B cell (primary cell): ENCODE results near the gene BCL2L15. TPM values are rescaled to one million over a fixed set of nuclear protein-coding genes. Genes with fewer than 3 reads are reported as not detected.

ENCODE experiments used
- ATAC-seq: fragments of 200-7000 bp; cut with Tn5 transposase; one replicate; pipeline ENCODE4 v1.10.0; 2021; ENCODE audit warnings: low read depth, mild to moderate bottlenecking, moderate number of reproducible peaks, moderate library complexity
- CTCF ChIA-PET: fragments of 350-600 bp; sonication (Branson Sonifier 250); formaldehyde crosslinking; loops from one replicate; lab custom pipeline; 2021; ENCODE audit warnings: antibody characterized with exemption, inconsistent platforms; lab: Charles Lee
- POLR2A ChIA-PET: fragments of 350-600 bp; sonication (Branson Sonifier 250); formaldehyde crosslinking; loops from one replicate; lab custom pipeline; 2021; ENCODE audit warnings: antibody characterized with exemption; lab: Charles Lee
- DNase-seq: peaks from one replicate; pipeline ENCODE4 v3.0.0; 2013
- H2AFZ ChIP-seq: 2 replicates; pipeline ENCODE4 v1.6.1; 2012; ENCODE audit warnings: mild to moderate bottlenecking, low read depth, low read length; ENCODE audit not compliant: insufficient read depth, poor library complexity, severe bottlenecking
- H3K27ac ChIP-seq, 2 donors: 1 replicate in 1 of 2; 2 replicates in 1 of 2; pipeline ENCODE4 v1.5.1; 2012 to 2013; ENCODE audit warnings: low read length in 2 of 2, mild to moderate bottlenecking in 2 of 2, moderate library complexity in 1 of 2
- H3K27me3 ChIP-seq, 4 experiments: fragments of 200-600 bp in 1 of 4; sonication (generic) in 1 of 4; replicated peaks in 1 of 4; 1 replicate in 2 of 4; 2 replicates in 2 of 4; pipeline versions ENCODE4 v1.6.1 to v1.7.0; 2013 to 2016; ENCODE audit warnings: low read length in 3 of 4, mild to moderate bottlenecking in 2 of 4, mixed read lengths in 1 of 4, moderate library complexity in 1 of 4; ENCODE audit not compliant: insufficient read depth in 4 of 4, control insufficient read depth in 3 of 4; ENCODE audit errors: control extremely low read depth in 1 of 4
- H3K36me3 ChIP-seq, 2 experiments: replicated peaks in 1 of 2; 1 replicate in 1 of 2; 2 replicates in 1 of 2; pipeline versions ENCODE4 v1.6.1 to v1.7.1; 2013; ENCODE audit warnings: low read length in 1 of 2; ENCODE audit not compliant: insufficient read depth in 2 of 2, control insufficient read depth in 1 of 2; ENCODE audit errors: control extremely low read depth in 1 of 2, extremely low read depth in 1 of 2
- H3K4me1 ChIP-seq, 2 donors: fragments of 200-600 bp in 1 of 2; sonication (generic) in 1 of 2; 1 replicate in 1 of 2; 2 replicates in 1 of 2; pipeline versions ENCODE4 v1.5.1 to v1.6.1; 2013 to 2017; ENCODE audit warnings: low read length in 2 of 2; ENCODE audit not compliant: control insufficient read depth in 2 of 2, insufficient read depth in 2 of 2
- H3K4me2 ChIP-seq: replicated peaks from 2 replicates; pipeline ENCODE3; 2012; ENCODE audit warnings: mild to moderate bottlenecking, low read depth, low read length; ENCODE audit not compliant: poor library complexity, severe bottlenecking
- H3K4me3 ChIP-seq, 5 experiments: fragments of 200-600 bp in 1 of 5; sonication (generic) in 1 of 5; 1 replicate in 3 of 5; 2 replicates in 2 of 5; pipeline versions ENCODE4 v1.5.1 to v1.7.0; 2011 to 2016; ENCODE audit warnings: low read length in 4 of 5, mild to moderate bottlenecking in 4 of 5, low read depth in 2 of 5, control low read depth in 1 of 5, moderate library complexity in 1 of 5; ENCODE audit not compliant: insufficient read depth in 1 of 5; ENCODE audit errors: control extremely low read depth in 1 of 5, extremely low read depth in 1 of 5
- H3K79me2 ChIP-seq: fragments of 200-600 bp; sonication (generic); one replicate; pipeline ENCODE4 v1.6.0; 2016; ENCODE audit warnings: low read length; ENCODE audit not compliant: control insufficient read depth, insufficient read depth
- H3K9ac ChIP-seq: fragments of 200-600 bp; sonication (generic); 2 replicates; pipeline ENCODE4 v1.6.1; 2017; ENCODE audit warnings: mild to moderate bottlenecking, low read length, moderate library complexity
- H3K9me3 ChIP-seq, 3 donors: one replicate each; pipeline versions ENCODE4 v1.6.1 to v1.7.1; 2013; ENCODE audit warnings: low read length in 2 of 3; ENCODE audit not compliant: control insufficient read depth in 2 of 3, insufficient read depth in 1 of 3; ENCODE audit errors: control extremely low read depth in 1 of 3
- H4K20me1 ChIP-seq: 2 replicates; pipeline ENCODE4 v1.6.0; 2012; ENCODE audit warnings: mild to moderate bottlenecking, low read length; ENCODE audit not compliant: insufficient read depth, control insufficient read depth, poor library complexity, severe bottlenecking
- H3K27ac Mint-ChIP-seq: one replicate; pipeline ENCODE4 v1.8.0; 2021; ENCODE audit warnings: mixed read lengths
- H3K27me3 Mint-ChIP-seq: one replicate; pipeline ENCODE4 v1.8.0; 2021; ENCODE audit warnings: mixed read lengths
- H3K4me1 Mint-ChIP-seq: one replicate; pipeline ENCODE4 v1.8.0; 2021; ENCODE audit warnings: mixed read lengths
- H3K4me3 Mint-ChIP-seq: one replicate; pipeline ENCODE4 v1.8.0; 2021; ENCODE audit warnings: mixed read lengths
- H3K9me3 Mint-ChIP-seq: one replicate; pipeline ENCODE4 v1.8.0; 2022; ENCODE audit warnings: mixed read lengths; ENCODE audit not compliant: insufficient read depth
- EZH2 ChIP-seq: IDR thresholded peaks from 2 replicates; pipeline ENCODE4 v1.6.1; 2012; ENCODE audit warnings: borderline replicate concordance, low read depth, mild to moderate bottlenecking, moderate library complexity, low read length; ENCODE audit not compliant: insufficient read depth, poor library complexity, severe bottlenecking
- WGBS: methylation state at CpG from one replicate; pipeline ENCODE4 v1.1.5; 2013; ENCODE audit warnings: missing lambda C conversion rate; ENCODE audit not compliant: insufficient coverage; 5-methylcytosine and 5-hydroxymethylcytosine counted together
- intact Hi-C: fragments of 100-400 bp; cut with micrococcal nuclease; formaldehyde crosslinking; loops from one replicate; pipeline ENCODE4 v1.10.0; 2022
- polyA plus RNA-seq: library from polyadenylated mRNA; depleted of rRNA; stranded (reverse); fragments of >200 nt; gene quantifications from 2 replicates; pipeline ENCODE4 v1.2.3, GENCODE V29; 2012
- total RNA-seq, 2 donors: library from RNA; stranded (reverse); fragments of 120-200 nt in 1 of 2; gene quantifications; 1 replicate in 1 of 2; 2 replicates in 1 of 2; pipeline versions ENCODE4 v1.2.3 to v1.2.4, GENCODE V29; 2013 to 2022
- TF ChIP-seq, protein P1 (sequence below): fragments of 200-600 bp; IDR thresholded peaks from one replicate; pipeline ENCODE4 v1.8.0; 2022; ENCODE audit warnings: antibody characterized with exemption, mild to moderate bottlenecking

Gene BCL2L15
- total and polyA plus RNA-seq, 2 donors (not counting 1 experiment from before 2014, with no cell fraction given) = 0.63 to 1.6 TPM

DNA sequence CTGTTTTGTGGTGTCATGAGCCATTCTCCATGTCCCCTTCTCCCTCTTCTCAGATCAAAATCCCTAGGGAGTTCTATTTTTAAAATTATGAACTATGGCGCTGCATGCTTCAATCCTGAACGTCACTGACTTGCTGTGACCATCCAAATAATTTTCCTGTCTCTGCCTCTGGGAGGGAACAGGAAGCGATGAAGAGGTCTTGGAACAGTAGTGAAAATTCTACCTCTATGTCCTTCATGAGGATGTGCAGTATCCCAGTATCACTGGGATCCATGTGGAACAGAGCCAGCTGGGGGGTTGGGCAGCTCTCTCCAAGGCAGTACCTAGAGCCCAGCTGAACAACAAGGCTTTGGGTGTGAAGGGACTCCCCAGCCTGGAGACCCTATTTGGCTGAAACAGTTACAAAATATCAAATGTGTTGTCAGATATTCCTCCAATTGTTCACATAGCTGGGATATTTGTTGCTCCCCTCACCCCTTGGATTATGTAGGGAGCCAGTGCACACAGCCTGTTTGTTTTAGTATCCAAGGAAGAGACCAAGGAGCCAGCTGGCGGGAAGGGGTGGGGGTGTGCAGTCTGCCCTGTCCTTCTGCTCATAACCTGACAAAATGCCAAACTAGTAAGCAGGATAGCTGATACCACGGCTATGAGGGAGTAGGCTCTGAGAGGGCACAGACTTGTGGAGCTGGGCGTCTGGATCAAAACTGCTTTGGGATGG lies 25.4 kb upstream of the BCL2L15 start:
- Histone ChIP-seq H3K9me3 (no peaks in the 10 kb centered on the region), H3K27ac (no peak overlapping the region), H3K79me2 (no peaks in the 10 kb centered on the region), H3K27me3 (no peaks in the 10 kb centered on the region), H3K4me1 (no peaks in the 10 kb centered on the region), H2AFZ (no peak overlapping the region), H3K4me3 (no peak overlapping the region), H3K4me2 (no peak overlapping the region), H4K20me1 (no peaks in the 10 kb centered on the region), H3K36me3 (peaks cover 0 to 33% of the 10 kb centered on the region in 2 experiments), H3K9ac (no peak overlapping the region)
- no peak for TF ChIP-seq EZH2
- TF ChIP-seq, protein P1, sequence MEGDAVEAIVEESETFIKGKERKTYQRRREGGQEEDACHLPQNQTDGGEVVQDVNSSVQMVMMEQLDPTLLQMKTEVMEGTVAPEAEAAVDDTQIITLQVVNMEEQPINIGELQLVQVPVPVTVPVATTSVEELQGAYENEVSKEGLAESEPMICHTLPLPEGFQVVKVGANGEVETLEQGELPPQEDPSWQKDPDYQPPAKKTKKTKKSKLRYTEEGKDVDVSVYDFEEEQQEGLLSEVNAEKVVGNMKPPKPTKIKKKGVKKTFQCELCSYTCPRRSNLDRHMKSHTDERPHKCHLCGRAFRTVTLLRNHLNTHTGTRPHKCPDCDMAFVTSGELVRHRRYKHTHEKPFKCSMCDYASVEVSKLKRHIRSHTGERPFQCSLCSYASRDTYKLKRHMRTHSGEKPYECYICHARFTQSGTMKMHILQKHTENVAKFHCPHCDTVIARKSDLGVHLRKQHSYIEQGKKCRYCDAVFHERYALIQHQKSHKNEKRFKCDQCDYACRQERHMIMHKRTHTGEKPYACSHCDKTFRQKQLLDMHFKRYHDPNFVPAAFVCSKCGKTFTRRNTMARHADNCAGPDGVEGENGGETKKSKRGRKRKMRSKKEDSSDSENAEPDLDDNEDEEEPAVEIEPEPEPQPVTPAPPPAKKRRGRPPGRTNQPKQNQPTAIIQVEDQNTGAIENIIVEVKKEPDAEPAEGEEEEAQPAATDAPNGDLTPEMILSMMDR = no peak
- Mint-ChIP-seq H3K27ac (no peak overlapping the region), H3K4me1 (no peaks in the 10 kb centered on the region), H3K9me3 (no peaks in the 10 kb centered on the region), H3K4me3 (no peak overlapping the region), H3K27me3 (no peaks in the 10 kb centered on the region)
- 100% methylated on average over 2 of the region's 6 CpGs for WGBS
- CTCF ChIA-PET = interaction anchor here (1.2 kb wide), 1 partner anchor 77 kb away, joined by 4 read pairs; no protein-coding TSS in a partner anchor
- ATAC-seq (no peak), DNase-seq (no peak)
- POLR2A ChIA-PET = no interaction called here
- intact Hi-C loops = no loop called here

DNA sequence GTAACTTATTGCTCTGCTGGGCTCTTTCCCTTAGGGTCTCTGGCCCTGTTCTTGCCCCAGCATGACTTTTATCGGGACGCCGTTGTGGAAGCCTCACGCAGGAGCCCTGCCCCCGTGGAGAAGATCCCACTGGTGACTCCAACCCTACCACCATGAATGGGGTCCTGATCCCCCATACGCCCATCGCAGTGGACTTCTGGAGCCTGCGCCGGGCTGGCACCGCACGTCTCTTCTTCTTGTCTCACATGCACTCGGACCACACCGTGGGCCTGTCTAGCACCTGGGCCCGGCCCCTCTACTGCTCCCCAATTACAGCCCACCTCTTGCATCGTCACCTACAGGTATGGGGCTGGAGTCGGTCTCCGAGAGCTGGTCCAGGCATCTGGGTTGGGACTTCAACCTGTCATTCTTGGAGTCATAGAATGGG lies 18.1 kb upstream of the BCL2L15 start:
- Histone ChIP-seq H3K27ac (peak overlapping the region; percentile 87 to 93), H3K9me3 (no peaks in the 10 kb centered on the region), H3K79me2 (peaks cover 38% of the 10 kb centered on the region), H3K4me3 (peak overlapping the region; percentile 61 to 94 (median 87)), H3K9ac (peak overlapping the region; percentile 85), H3K27me3 (no peaks in the 10 kb centered on the region), H4K20me1 (no peaks in the 10 kb centered on the region), H3K4me1 (peaks cover 32 to 39% of the 10 kb centered on the region in 2 donors), H3K4me2 (peak overlapping the region; percentile 83), H2AFZ (peak overlapping the region; percentile 96), H3K36me3 (peaks cover 2 to 31% of the 10 kb centered on the region in 2 experiments)
- Mint-ChIP-seq H3K9me3 (no peaks in the 10 kb centered on the region), H3K4me1 (peaks cover 43% of the 10 kb centered on the region), H3K27ac (peak overlapping the region; percentile 99), H3K4me3 (peak overlapping the region; percentile 92), H3K27me3 (no peaks in the 10 kb centered on the region)
- no peak for DNase-seq
- ChIA-PET CTCF (interaction anchor here (1.1 to 5.6 kb wide), 6 partner anchors 19 to 71 kb away, joined by 3 to 94 read pairs (median 12); partner anchors contain the start of gene HIPK1), POLR2A (interaction anchor here (0.6 to 3.5 kb wide), 4 partner anchors 24 to 146 kb away, joined by 3 to 50 read pairs (median 6); partner anchors contain the start of genes HIPK1 and RSBN1)
- no peak for ATAC-seq
- 0% methylated on average over 11 of the region's 17 CpGs for whole genome bisulfite sequencing
- no peak for TF ChIP-seq EZH2
- intact Hi-C loops = loop anchor here (1.0 to 10.0 kb wide), 8 partner anchors 24 to 1191 kb away; partner anchors contain the start of genes BCAS2, HIPK1, PHTF1 and PPM1J
